GM12878 (cell line): ENCODE measurements around the gene DMAP1. TPM values are rescaled to one million over a fixed set of nuclear protein-coding genes. Genes with fewer than 3 reads are reported as not detected.

Experiments
- ATAC-seq: fragments of 200-7000 bp; cut with Tn5 transposase; 3 replicates; pipeline ENCODE4 v1.9.1; 2020; ENCODE audit warnings: mild to moderate bottlenecking, moderate library complexity
- BruUV-seq: library from RNA; stranded (reverse); fragments of 400-500 nt; replicated peaks from 2 replicates; lab custom pipeline; 2021; lab: Mats Ljungman, UMichigan
- CTCF ChIA-PET: fragments of 300-600 bp; sonication (Branson Sonifier 250); formaldehyde crosslinking; extraction: SDS; loops from one replicate; lab custom pipeline; 2021; ENCODE audit warnings: inconsistent platforms; lab: Yijun Ruan, JAX
- POLR2A ChIA-PET: fragments of 350-600 bp; formaldehyde crosslinking; extraction: SDS; loops from one replicate; lab custom pipeline; 2021; ENCODE audit warnings: inconsistent platforms; lab: Charles Lee
- RAD21 ChIA-PET: fragments of 300-600 bp; sonication (Branson Sonifier 250); formaldehyde crosslinking; loops from one replicate; lab custom pipeline; 2023; ENCODE audit warnings: antibody characterized with exemption; ENCODE audit not compliant: unreplicated experiment; lab: Charles Lee
- SMC1A ChIA-PET: fragments of 300-600 bp; sonication (Branson Sonifier 250); formaldehyde crosslinking; loops from one replicate; lab custom pipeline; 2023; ENCODE audit not compliant: unreplicated experiment, uncharacterized antibody; lab: Charles Lee
- DNase-seq: peaks from one replicate; pipeline ENCODE4 v3.0.0-alpha.2; 2011; ENCODE audit warnings: low read depth, low spot score
- FAIRE-seq: peaks from 3 replicates; lab custom pipeline; 2011; peaks lifted over from hg19 to GRCh38; lab: Jason Lieb, UNC
- H2AFZ ChIP-seq: 2 replicates; pipeline ENCODE4 v1.6.0; 2011; ENCODE audit warnings: low read depth, low read length, control low read depth; ENCODE audit not compliant: control insufficient read depth
- H3K27ac ChIP-seq: 2 replicates; pipeline ENCODE4 v1.5.1; 2011; ENCODE audit warnings: control low read depth; ENCODE audit not compliant: control insufficient read depth, insufficient read depth
- H3K27me3 ChIP-seq, 2 experiments: replicated peaks in 1 of 2; 2 replicates each; pipeline versions ENCODE4 v1.6.0 to v1.6.1; 2011; ENCODE audit warnings: low read length in 1 of 2; ENCODE audit not compliant: control insufficient read depth in 2 of 2, insufficient read depth in 2 of 2
- H3K36me3 ChIP-seq, 2 experiments: 2 replicates each; pipeline ENCODE4 v1.5.1; 2011; ENCODE audit warnings: low read length in 1 of 2; ENCODE audit not compliant: control insufficient read depth in 2 of 2, insufficient read depth in 2 of 2
- H3K4me1 ChIP-seq: 2 replicates; pipeline ENCODE4 v1.6.1; 2011; ENCODE audit warnings: mild to moderate bottlenecking, low read length, moderate library complexity, mixed read lengths; ENCODE audit not compliant: control insufficient read depth, insufficient read depth
- H3K4me2 ChIP-seq: 2 replicates; pipeline ENCODE4 v1.6.0; 2011; ENCODE audit warnings: control low read depth; ENCODE audit not compliant: control insufficient read depth, insufficient read depth
- H3K4me3 ChIP-seq: fragments of 200-600 bp; sonication (generic); 2 replicates; pipeline ENCODE4 v1.5.1; 2016
- H3K79me2 ChIP-seq: 2 replicates; pipeline ENCODE4 v1.6.0; 2011; ENCODE audit warnings: low read length; ENCODE audit not compliant: control insufficient read depth, insufficient read depth
- H3K9ac ChIP-seq: 2 replicates; pipeline ENCODE4 v1.8.0; 2011; ENCODE audit warnings: low read length, control low read depth, mixed read lengths; ENCODE audit not compliant: control insufficient read depth, insufficient read depth
- H3K9me3 ChIP-seq: replicated peaks from 3 replicates; pipeline ENCODE4 v1.5.1; 2011; ENCODE audit warnings: mild to moderate bottlenecking, low read length; ENCODE audit not compliant: control insufficient read depth, insufficient read depth
- H4K20me1 ChIP-seq: 2 replicates; pipeline ENCODE4 v1.6.0; 2011; ENCODE audit not compliant: control insufficient read depth, insufficient read depth
- CBFB ChIP-seq: IDR thresholded peaks from 2 replicates; pipeline ENCODE4 v1.6.1; 2016; ENCODE audit warnings: antibody characterized with exemption, low read depth
- CEBPB ChIP-seq, 2 experiments: fragments of 150-350 bp in 1 of 2; IDR thresholded peaks; 2 replicates each; pipeline ENCODE4 v1.6.1; 2012 to 2014; ENCODE audit warnings: low read depth in 2 of 2, low read length in 2 of 2, borderline replicate concordance in 1 of 2, inconsistent platforms in 1 of 2
- CHD2 ChIP-seq: IDR thresholded peaks from 2 replicates; pipeline ENCODE4 v1.6.1; 2011; ENCODE audit warnings: low read depth, low read length, improper control_type of control experiment, borderline replicate concordance
- CREM ChIP-seq: IDR thresholded peaks from 2 replicates; pipeline ENCODE4 v1.6.1; 2014; ENCODE audit warnings: antibody characterized with exemption, low read depth
- EED ChIP-seq: sonication (generic); IDR thresholded peaks from 2 replicates; pipeline ENCODE4 v1.6.1; 2016; ENCODE audit warnings: antibody characterized with exemption, low read depth
- IKZF1 ChIP-seq: fragments of 450-650 bp; conservative IDR thresholded peaks from 2 replicates; pipeline ENCODE4 v1.6.1; 2017; ENCODE audit warnings: antibody characterized with exemption, mild to moderate bottlenecking
- IRF3 ChIP-seq: fragments of 450-650 bp; IDR thresholded peaks from 2 replicates; pipeline ENCODE4 v1.6.1; 2014; ENCODE audit warnings: mild to moderate bottlenecking
- POU2F2 ChIP-seq: IDR thresholded peaks from 3 replicates; pipeline ENCODE4 v1.6.1; 2011; ENCODE audit warnings: low read depth, mild to moderate bottlenecking, low read length, borderline replicate concordance
- RUNX3 ChIP-seq: IDR thresholded peaks from 2 replicates; pipeline ENCODE4 v1.6.1; 2012; ENCODE audit warnings: low read length, inconsistent platforms
- SP1 ChIP-seq: IDR thresholded peaks from one replicate; pipeline ENCODE4 v1.6.1; 2011; ENCODE audit warnings: low read depth, low read length
- SREBF1 ChIP-seq: IDR thresholded peaks from 2 replicates; pipeline ENCODE4 v1.6.1; 2012; ENCODE audit warnings: mild to moderate bottlenecking, low read length
- USF2 ChIP-seq: IDR thresholded peaks from 2 replicates; pipeline ENCODE4 v1.6.1; 2011; ENCODE audit warnings: low read depth, low read length, improper control_type of control experiment, borderline replicate concordance
- ZBTB33 ChIP-seq: fragments of 450-650 bp; IDR thresholded peaks from 2 replicates; pipeline ENCODE4 v1.6.1; 2017; ENCODE audit warnings: mild to moderate bottlenecking
- ZNF207 ChIP-seq: fragments of 450-650 bp; IDR thresholded peaks from 2 replicates; pipeline ENCODE4 v1.6.1; 2014; ENCODE audit warnings: antibody characterized with exemption, mild to moderate bottlenecking, borderline replicate concordance
- WGBS: methylation state at CpG from one replicate; pipeline ENCODE4 v1.1.6; 2016; ENCODE audit warnings: low lambda C conversion rate; ENCODE audit not compliant: insufficient replicate concordance, insufficient coverage; ENCODE audit errors: missing lambda C conversion rate; 5-methylcytosine and 5-hydroxymethylcytosine counted together
- in situ Hi-C: fragments of 300-500 bp; cut with MboI; formaldehyde crosslinking; loops from 9 replicates; pipeline ENCODE4 v1.14.3; 2018; ENCODE audit warnings: mixed read lengths
- intact Hi-C: fragments of 100-400 bp; cut with micrococcal nuclease; formaldehyde crosslinking; loops from one replicate; pipeline ENCODE4 v1.14.2; 2022; ENCODE audit not compliant: unreplicated experiment
- polyA plus RNA-seq, 11 experiments: library from polyadenylated mRNA; depleted of rRNA in 4 of 11; unstranded in 6 of 11; stranded (reverse) in 5 of 11; fragments of >200 nt; fragmentation: Nextera tagmentation in 4 of 11; fragmentation: Illumina TruSeq in 1 of 11; extraction: Ambion mirVana in 4 of 11; extraction: Trizol in 1 of 11; gene quantifications; 1 replicate in 1 of 11; 2 replicates in 10 of 11; pipeline versions ENCODE4 v1.2.1 to v1.2.3, GENCODE V29; 2011 to 2016; ENCODE audit warnings: inconsistent platforms in 2 of 11, missing spikeins in 2 of 11, low read depth in 1 of 11
- total RNA-seq, 4 experiments: library from RNA; depleted of rRNA in 3 of 4; stranded (reverse); fragments of >200 nt in 3 of 4; fragmentation: Illumina TruSeq in 1 of 4; extraction: Trizol in 1 of 4; gene quantifications; 2 replicates each; pipeline versions ENCODE4 v1.2.1 to v1.2.3, GENCODE V29; 2013 to 2021

DMAP1 gene
- total and polyA plus RNA-seq, 10 of the 15 experiments (the other 5 are each of a cell fraction or from before 2014, with no cell fraction given): 1.9 to 59.1 (median 37.7) TPM

GRCh38 chr1:44249543-44249942 lies 36.3 kb downstream of the DMAP1 start:
- no peaks in the 10 kb centered on the region for H3K27me3 ChIP-seq
- ATAC-seq (no peak), FAIRE-seq (no peak), DNase-seq (no peak)
- no peak overlapping the region for H3K9ac ChIP-seq
- H2AFZ ChIP-seq: no peak overlapping the region
- no peaks in the 10 kb centered on the region for H3K4me1 ChIP-seq
- H3K27ac ChIP-seq: no peak overlapping the region
- no peak overlapping the region for H3K4me3 ChIP-seq
- ChIA-PET POLR2A (interaction anchor here (1.2 kb wide), 1 partner anchor 15 kb away, joined by 3 read pairs; no protein-coding TSS in a partner anchor), RAD21 (no interaction called here), SMC1A (no interaction called here), CTCF (no interaction called here)
- H3K9me3 ChIP-seq: no peaks in the 10 kb centered on the region
- no peak overlapping the region for H3K4me2 ChIP-seq
- BruUV-seq: no TSS peak
- intact Hi-C loops (no loop called here), in situ Hi-C loops (no loop called here)
- 82% methylated on average over 7 of the region's 7 CpGs for WGBS
- no peaks in the 10 kb centered on the region for H4K20me1 ChIP-seq
- H3K36me3 ChIP-seq: no peaks in the 10 kb centered on the region; a peak in 1 of 4 replicates
- no peak for TF ChIP-seq RUNX3
- no peak for TF ChIP-seq POU2F2
- no peak for TF ChIP-seq USF2
- H3K79me2 ChIP-seq: no peaks in the 10 kb centered on the region

GRCh38 chr1:44250068-44250781 lies 37.0 kb downstream of the DMAP1 start:
- Histone ChIP-seq H3K27me3 (no peaks in the 10 kb centered on the region), H2AFZ (no peak overlapping the region), H3K9ac (no peak overlapping the region), H3K4me2 (no peak overlapping the region), H3K4me3 (no peak overlapping the region), H3K36me3 (no peaks in the 10 kb centered on the region; a peak in 1 of 4 replicates), H3K4me1 (no peaks in the 10 kb centered on the region), H3K79me2 (no peaks in the 10 kb centered on the region), H4K20me1 (no peaks in the 10 kb centered on the region), H3K9me3 (no peaks in the 10 kb centered on the region), H3K27ac (no peak overlapping the region)
- POLR2A ChIA-PET: no interaction called here
- in situ Hi-C loops (no loop called here), intact Hi-C loops (no loop called here)
- FAIRE-seq: no peak
- CTCF ChIA-PET: no interaction called here
- no peak for ATAC-seq
- WGBS: 94% methylated on average over 33 of the region's 33 CpGs
- no TSS peak for BruUV-seq
- no peak for DNase-seq
- SMC1A ChIA-PET: no interaction called here
- RAD21 ChIA-PET: no interaction called here
- TF ChIP-seq ZNF207 (no peak), CREM (no peak), CEBPB (IDR thresholded peaks at IDR 0.05; ENCODE audit: borderline replicate concordance in 1 of 2, low read depth in 2 of 2, low read length in 2 of 2) (no peak), SREBF1 (no peak), CHD2 (no peak), IKZF1 (no peak), IRF3 (no peak), ZBTB33 (no peak), CBFB (no peak), SP1 (no peak), EED (no peak)
